ENCODE results near the gene ACACB. TPM values are rescaled to one million over a fixed set of nuclear protein-coding genes. Genes with fewer than 3 reads are reported as not detected.

Gene ACACB
- total and polyA plus RNA-seq, 2 experiments from 2014 or later, result 6.2 to 15.4 TPM

GRCh38 chr12:109193896-109194295, 77.5 kb downstream of the ACACB start:
- H3K4me3 Mint-ChIP-seq, result no peak overlapping the region
- H3K4me1 Mint-ChIP-seq, result no peaks in the 10 kb centered on the region
- Histone ChIP-seq H3K4me1 (ENCODE audit: insufficient read depth) (no peaks in the 10 kb centered on the region), H3K27ac (ENCODE audit: low read depth) (no peak overlapping the region), H3K27me3 (ENCODE audit: insufficient read depth) (no peaks in the 10 kb centered on the region), H3K4me3 (no peak overlapping the region), H3K9me2 (ENCODE audit: insufficient read depth) (no peaks in the 10 kb centered on the region), H3K36me3 (ENCODE audit: insufficient read depth) (no peaks in the 10 kb centered on the region), H4K20me1 (replicated peaks; ENCODE audit: insufficient read depth) (no peaks in the 10 kb centered on the region), H3K4me2 (no peak overlapping the region), H2AFZ (no peak overlapping the region), H3K79me2 (replicated peaks; ENCODE audit: insufficient read depth) (no peaks in the 10 kb centered on the region), H3F3A (replicated peaks; ENCODE audit: low read depth) (no peaks in the 10 kb centered on the region)
- H3K36me3 Mint-ChIP-seq (ENCODE audit: low read depth), result peaks cover 10% of the 10 kb centered on the region
- H3K27ac Mint-ChIP-seq, result no peak overlapping the region
- TF ChIP-seq EZH2 (IDR thresholded peaks at IDR 0.05; ENCODE audit: low read depth, unreplicated experiment) (no peak), REST (IDR thresholded peaks at IDR 0.05; ENCODE audit: unreplicated experiment) (no peak), ZNF462 (CRISPR knock-in tag; IDR thresholded peaks at IDR 0.05) (no peak), JUNB (IDR thresholded peaks at IDR 0.05; ENCODE audit: unreplicated experiment) (no peak), ZNF331 (CRISPR knock-in tag; IDR thresholded peaks at IDR 0.05; ENCODE audit: low read depth) (no peak), POLR2AphosphoS5 (IDR thresholded peaks at IDR 0.05; ENCODE audit: low read depth) (no peak)
- DNase-seq (ENCODE audit: low spot score) (no peak), ATAC-seq (no peak)
- peaks cover 1% of the 10 kb centered on the region for H3K27me3 Mint-ChIP-seq (ENCODE audit: insufficient read depth, low read depth, poor library complexity)
- no peaks in the 10 kb centered on the region for H3K9me3 Mint-ChIP-seq

Data from GM23338 (cell line).